IMR-90 (cell line): Measurements from ENCODE around the gene DDHD1. TPM values are rescaled to one million over a fixed set of nuclear protein-coding genes. Genes with fewer than 3 reads are reported as not detected.

Source experiments
- ATAC-seq: fragments of 200-7000 bp; cut with Tn5 transposase; 2 replicates; pipeline ENCODE4 v1.9.1; 2020; ENCODE audit warnings: low read depth, mild to moderate bottlenecking, moderate library complexity
- BruUV-seq: library from RNA; stranded (reverse); fragments of 400-500 nt; replicated peaks from 2 replicates; lab custom pipeline; 2021; lab: Mats Ljungman, UMichigan
- CTCF ChIA-PET: fragments of 300-600 bp; formaldehyde crosslinking; extraction: SDS; loops from one replicate; lab custom pipeline; 2021; ENCODE audit warnings: antibody characterized with exemption; lab: Yijun Ruan, JAX
- POLR2A ChIA-PET: fragments of 300-600 bp; sonication (Branson Sonifier 250); formaldehyde crosslinking; loops from one replicate; lab custom pipeline; 2022; ENCODE audit warnings: antibody characterized with exemption; ENCODE audit not compliant: unreplicated experiment; lab: Charles Lee
- DNase-seq: peaks from one replicate; pipeline ENCODE4 v3.0.0; 2013
- H2AFZ ChIP-seq: replicated peaks from 2 replicates; pipeline ENCODE3; 2013; ENCODE audit warnings: low read length, mild to moderate bottlenecking; ENCODE audit not compliant: poor library complexity
- H2AK5ac ChIP-seq: 2 replicates; pipeline ENCODE4 v1.6.1; 2013; ENCODE audit warnings: low read depth, low read length, inconsistent platforms
- H2AK9ac ChIP-seq: replicated peaks from 2 replicates; pipeline ENCODE3; 2013; ENCODE audit warnings: mild to moderate bottlenecking, low read depth, low read length, moderate library complexity; ENCODE audit not compliant: poor library complexity
- H2BK120ac ChIP-seq: 2 replicates; pipeline ENCODE4 v1.6.1; 2013; ENCODE audit warnings: low read depth, low read length, inconsistent platforms
- H2BK15ac ChIP-seq: 3 replicates; pipeline ENCODE4 v1.6.1; 2013; ENCODE audit warnings: low read depth, low read length, inconsistent platforms
- H2BK20ac ChIP-seq: 2 replicates; pipeline ENCODE4 v1.6.1; 2013; ENCODE audit warnings: low read depth, mild to moderate bottlenecking, inconsistent platforms, low read length, moderate library complexity
- H2BK5ac ChIP-seq: 2 replicates; pipeline ENCODE4 v1.6.1; 2013; ENCODE audit warnings: mild to moderate bottlenecking, low read depth, low read length, inconsistent platforms; ENCODE audit not compliant: poor library complexity, severe bottlenecking
- H3K14ac ChIP-seq: replicated peaks from 2 replicates; pipeline ENCODE4 v1.6.1; 2013; ENCODE audit warnings: low read depth, low read length, inconsistent platforms
- H3K18ac ChIP-seq: 2 replicates; pipeline ENCODE4 v1.6.1; 2013; ENCODE audit warnings: low read depth, low read length, control low read depth
- H3K23ac ChIP-seq: 2 replicates; pipeline ENCODE4 v1.6.1; 2013; ENCODE audit warnings: low read depth, low read length, inconsistent platforms
- H3K27ac ChIP-seq: 2 replicates; pipeline ENCODE4 v1.5.1; 2013; ENCODE audit warnings: mild to moderate bottlenecking, control low read depth, low read length; ENCODE audit not compliant: insufficient read depth
- H3K27me3 ChIP-seq: 2 replicates; pipeline ENCODE4 v1.6.1; 2013; ENCODE audit warnings: low read length; ENCODE audit not compliant: control insufficient read depth, insufficient read depth
- H3K36me3 ChIP-seq: 2 replicates; pipeline ENCODE4 v1.6.1; 2013; ENCODE audit warnings: low read length, mixed read lengths; ENCODE audit not compliant: control insufficient read depth, insufficient read depth
- H3K4ac ChIP-seq: 2 replicates; pipeline ENCODE4 v1.6.1; 2013; ENCODE audit warnings: low read depth, low read length, inconsistent platforms
- H3K4me1 ChIP-seq: 2 replicates; pipeline ENCODE4 v1.6.1; 2013; ENCODE audit warnings: low read length, mixed read lengths; ENCODE audit not compliant: control insufficient read depth, insufficient read depth
- H3K4me2 ChIP-seq: 2 replicates; pipeline ENCODE4 v1.6.1; 2013; ENCODE audit warnings: low read depth, mild to moderate bottlenecking, control low read depth, low read length, moderate library complexity
- H3K4me3 ChIP-seq: 2 replicates; pipeline ENCODE4 v1.5.1; 2013; ENCODE audit warnings: low read depth, mild to moderate bottlenecking, control low read depth, low read length, moderate library complexity; ENCODE audit not compliant: insufficient read depth
- H3K56ac ChIP-seq: 2 replicates; pipeline ENCODE4 v1.6.1; 2013; ENCODE audit warnings: low read length, inconsistent platforms; ENCODE audit not compliant: insufficient read depth; ENCODE audit errors: extremely low read depth
- H3K79me1 ChIP-seq, 2 experiments: 2 replicates each; pipeline ENCODE4 v1.6.1; 2013; ENCODE audit warnings: low read length in 2 of 2, inconsistent platforms in 1 of 2, low read depth in 1 of 2
- H3K9ac ChIP-seq: 2 replicates; pipeline ENCODE4 v1.6.1; 2013; ENCODE audit warnings: low read depth, low read length, control low read depth
- H3K9me1 ChIP-seq: 2 replicates; pipeline ENCODE4 v1.6.1; 2013; ENCODE audit warnings: low read length, inconsistent platforms; ENCODE audit not compliant: insufficient read depth
- H3K9me3 ChIP-seq: 2 replicates; pipeline ENCODE4 v1.6.1; 2013; ENCODE audit warnings: low read length; ENCODE audit not compliant: control insufficient read depth, insufficient read depth
- H4K20me1 ChIP-seq: 2 replicates; pipeline ENCODE4 v1.6.1; 2013; ENCODE audit warnings: low read length, inconsistent platforms; ENCODE audit not compliant: insufficient read depth
- H4K5ac ChIP-seq: 2 replicates; pipeline ENCODE4 v1.6.1; 2013; ENCODE audit warnings: mild to moderate bottlenecking, low read depth, low read length, control low read depth
- H4K8ac ChIP-seq, 2 experiments: 2 replicates each; pipeline ENCODE4 v1.6.1; 2013; ENCODE audit warnings: low read depth in 2 of 2, low read length in 2 of 2, control low read depth in 1 of 2, inconsistent platforms in 1 of 2
- H4K91ac ChIP-seq: 2 replicates; pipeline ENCODE4 v1.6.1; 2013; ENCODE audit warnings: low read depth, low read length, inconsistent platforms; ENCODE audit not compliant: insufficient read depth
- FOS ChIP-seq: fragments of 150-350 bp; IDR thresholded peaks from 2 replicates; pipeline ENCODE4 v1.6.1; 2016; ENCODE audit warnings: low read depth, low read length
- MAFK ChIP-seq: IDR thresholded peaks from 2 replicates; pipeline ENCODE4 v1.6.1; 2012; ENCODE audit warnings: low read depth, low read length, improper control_type of control experiment
- MAZ ChIP-seq: IDR thresholded peaks from 2 replicates; pipeline ENCODE4 v1.6.1; 2012; ENCODE audit warnings: low read depth, mild to moderate bottlenecking, low read length, improper control_type of control experiment, moderate library complexity, borderline replicate concordance
- MXI1 ChIP-seq: IDR thresholded peaks from 2 replicates; pipeline ENCODE4 v1.6.1; 2012; ENCODE audit warnings: low read depth, mild to moderate bottlenecking, low read length, moderate library complexity, borderline replicate concordance
- NFE2L2 ChIP-seq: fragments of 150-350 bp; IDR thresholded peaks from 2 replicates; pipeline ENCODE4 v1.6.1; 2016; ENCODE audit warnings: low read depth, mild to moderate bottlenecking, low read length
- RFX5 ChIP-seq: IDR thresholded peaks from 2 replicates; pipeline ENCODE4 v1.8.0; 2012; ENCODE audit warnings: low read depth, mild to moderate bottlenecking, low read length, moderate library complexity
- SMC3 ChIP-seq: fragments of 150-350 bp; IDR thresholded peaks from 2 replicates; pipeline ENCODE4 v1.6.1; 2016; ENCODE audit warnings: low read depth, mild to moderate bottlenecking, antibody characterized with exemption, low read length, moderate library complexity
- WGBS, 2 experiments: methylation state at CpG; one replicate each; pipeline versions ENCODE4 v1.1.5 to v1.1.7; 2013; ENCODE audit warnings: missing lambda C conversion rate in 2 of 2; ENCODE audit not compliant: insufficient read length in 1 of 2; ENCODE audit errors: extremely low coverage in 2 of 2; 5-methylcytosine and 5-hydroxymethylcytosine counted together
- dilution Hi-C: fragments of 300-500 bp; cut with HindIII; formaldehyde crosslinking; loops from one replicate; pipeline ENCODE4 v1.14.3; 2018; ENCODE audit warnings: low sequenced_read_pairs; ENCODE audit not compliant: unreplicated experiment
- in situ Hi-C: fragments of 300-500 bp; cut with MboI; formaldehyde crosslinking; loops from 3 replicates; pipeline ENCODE4 v1.14.3; 2019; ENCODE audit warnings: low sequenced_read_pairs, inconsistent platforms, mixed read lengths
- intact Hi-C: fragments of 100-400 bp; cut with micrococcal nuclease; formaldehyde crosslinking; loops from 2 replicates; pipeline ENCODE4 v1.10.0; 2022
- polyA plus RNA-seq, 3 experiments: library from polyadenylated mRNA; depleted of rRNA; stranded (reverse); fragments of >200 nt; gene quantifications; 2 replicates each; pipeline ENCODE4 v1.2.3, GENCODE V29; 2012; ENCODE audit warnings: low replicate concordance in 1 of 3
- total RNA-seq: library from RNA; depleted of rRNA; stranded (reverse); fragments of >200 nt; gene quantifications from 2 replicates; pipeline ENCODE4 v1.2.3, GENCODE V29; 2012

DDHD1 gene
- total and polyA plus RNA-seq, 2 of the 4 experiments (the other 2 are of a cell fraction): 4.5 to 9.0 TPM

DNA sequence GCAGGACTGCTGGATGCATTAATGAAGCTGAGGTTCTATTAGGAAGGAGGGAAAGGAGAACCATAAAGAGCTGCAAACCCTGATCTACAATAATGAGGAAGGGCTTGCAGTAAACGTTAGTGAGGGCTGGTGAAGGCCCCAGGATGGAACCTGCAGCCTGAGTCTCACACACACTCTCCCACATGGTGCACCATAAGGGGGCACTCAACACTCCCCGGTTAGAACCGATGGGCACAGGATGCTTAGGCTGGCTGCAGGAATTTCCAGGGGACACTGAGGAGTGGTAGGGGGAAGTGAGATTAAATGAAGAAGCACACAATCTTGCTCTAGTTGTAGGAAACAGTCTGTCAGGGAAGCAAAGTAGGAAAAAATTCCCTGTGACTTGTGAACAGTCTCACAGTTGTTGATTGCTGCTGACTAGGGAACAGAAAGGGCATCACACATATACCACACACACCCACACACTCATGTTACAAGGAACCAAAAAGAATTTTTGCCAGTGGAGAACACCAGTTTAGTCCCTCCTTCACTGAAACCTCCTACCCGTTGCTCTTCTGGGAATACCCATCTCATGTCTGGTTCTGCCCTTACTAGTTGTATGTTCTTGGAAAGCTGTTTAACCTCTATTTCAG lies 146.1 kb downstream of the DDHD1 start:
- Histone ChIP-seq H4K20me1 (no peaks in the 10 kb centered on the region), H3K14ac (peak overlapping the region; percentile 36; the same call in 1 of the 2 replicates), H4K5ac (no peak overlapping the region), H3K56ac (no peak overlapping the region), H3K9ac (no peak overlapping the region), H3K23ac (no peak overlapping the region), H3K9me3 (no peaks in the 10 kb centered on the region), H2AK9ac (no peak overlapping the region), H2AFZ (no peak overlapping the region), H2BK20ac (peak overlapping the region; percentile 5), H3K4me3 (no peak overlapping the region), H2BK5ac (no peak overlapping the region), H3K4me1 (peaks cover 10% of the 10 kb centered on the region), H3K36me3 (no peaks in the 10 kb centered on the region), H2BK120ac (no peak overlapping the region), H3K18ac (peak overlapping the region; percentile 4; the same call in 1 of the 2 replicates), H2AK5ac (peak overlapping the region; percentile 10; the same call in 1 of the 2 replicates), H3K4ac (no peak overlapping the region), H2BK15ac (no peak overlapping the region), H4K8ac (no peak overlapping the region), H3K27me3 (no peaks in the 10 kb centered on the region), H3K79me1 (no peaks in the 10 kb centered on the region), H3K4me2 (no peak overlapping the region), H3K27ac (no peak overlapping the region), H4K91ac (no peak overlapping the region), H3K9me1 (peaks cover 5% of the 10 kb centered on the region; the same call in 1 of the 2 replicates)
- no TSS peak for BruUV-seq
- POLR2A ChIA-PET: no interaction called here
- ATAC-seq: no peak
- no peak for TF ChIP-seq MAZ
- TF ChIP-seq MXI1: no peak
- TF ChIP-seq RFX5: no peak
- TF ChIP-seq FOS: no peak
- no peak for TF ChIP-seq SMC3
- no peak for TF ChIP-seq NFE2L2
- no peak for TF ChIP-seq MAFK
- DNase-seq: no peak
- intact Hi-C loops (no loop called here), dilution Hi-C loops (no loop called here), in situ Hi-C loops (no loop called here)
- CTCF ChIA-PET: no interaction called here
- WGBS, 2 experiments: no CpG with 5 or more reads among the region's 4 CpGs
